CD4-positive, alpha-beta T cell treated with Interleukin-12 subunit alpha and Interleukin-12 subunit beta, for 1 hour (primary cell): ENCODE measurements around the gene GPR45.
"Not testable (repeated sequence)": the region's sequence is repeated elsewhere in the genome, so short reads cannot be mapped to it uniquely, and the experiment has no call there.

Source experiments
- DNase-seq: peaks from one replicate; pipeline ENCODE4 v3.0.0-alpha.2; 2020

The GPR45 gene, protein sequence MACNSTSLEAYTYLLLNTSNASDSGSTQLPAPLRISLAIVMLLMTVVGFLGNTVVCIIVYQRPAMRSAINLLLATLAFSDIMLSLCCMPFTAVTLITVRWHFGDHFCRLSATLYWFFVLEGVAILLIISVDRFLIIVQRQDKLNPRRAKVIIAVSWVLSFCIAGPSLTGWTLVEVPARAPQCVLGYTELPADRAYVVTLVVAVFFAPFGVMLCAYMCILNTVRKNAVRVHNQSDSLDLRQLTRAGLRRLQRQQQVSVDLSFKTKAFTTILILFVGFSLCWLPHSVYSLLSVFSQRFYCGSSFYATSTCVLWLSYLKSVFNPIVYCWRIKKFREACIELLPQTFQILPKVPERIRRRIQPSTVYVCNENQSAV

DNA sequence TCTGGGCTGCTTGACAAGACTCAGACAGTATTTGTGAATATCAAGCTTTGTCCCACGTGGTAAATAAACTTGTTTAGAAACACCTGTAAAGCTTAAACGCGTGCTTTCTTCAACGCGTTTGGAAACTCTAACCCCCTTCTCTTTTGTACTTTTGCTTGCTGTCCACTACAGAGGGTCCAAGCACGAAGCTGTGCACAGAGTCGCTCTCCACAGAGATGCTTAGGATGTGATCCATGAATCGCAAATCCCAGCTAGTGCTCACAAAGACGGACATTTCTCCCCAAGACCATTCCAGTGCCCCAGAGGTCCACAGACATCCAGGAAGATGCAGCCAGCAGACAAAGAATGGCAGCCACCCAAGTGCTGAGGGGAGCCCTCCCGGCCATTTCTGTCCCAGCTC, at the start of gene GPR45:
GPR45 (plus strand) TSS at position 301 of the 400 bp plus-strand sequence. CDS start 116 bp downstream, outside the sequence.
- DNase-seq, result no peak

DNA sequence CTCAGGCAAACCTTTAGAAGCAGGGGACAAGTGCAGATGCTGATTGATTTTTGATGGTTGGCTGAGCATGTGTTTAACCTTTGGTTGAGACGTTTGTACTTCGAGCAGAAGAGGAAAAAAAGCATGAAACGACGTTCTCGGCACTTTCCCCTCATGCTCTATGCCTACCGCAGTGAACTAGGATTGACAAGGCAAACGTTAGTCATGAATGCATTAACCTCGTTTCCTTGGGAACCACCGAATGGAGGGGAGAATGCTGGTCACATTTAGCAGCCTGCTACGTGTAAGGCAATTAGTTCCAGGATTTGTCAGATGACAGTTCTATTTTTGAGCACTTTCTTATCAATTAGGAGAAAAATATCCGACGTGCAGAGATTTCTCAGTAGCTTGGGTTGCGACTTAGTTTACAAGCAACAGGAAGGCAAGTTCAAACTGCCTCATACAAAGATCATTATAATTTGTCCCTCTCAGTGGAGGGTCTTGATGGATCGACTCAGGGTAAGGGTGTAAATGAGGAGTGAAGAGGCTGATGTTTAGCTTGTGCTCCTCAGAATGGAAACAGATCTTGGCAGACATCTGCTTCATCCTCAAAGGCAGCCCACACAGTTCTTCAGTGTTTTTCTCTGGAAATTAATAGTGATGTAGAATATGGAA, 47.4 kb upstream of the GPR45 start:
- DNase-seq, result no peak

DNA sequence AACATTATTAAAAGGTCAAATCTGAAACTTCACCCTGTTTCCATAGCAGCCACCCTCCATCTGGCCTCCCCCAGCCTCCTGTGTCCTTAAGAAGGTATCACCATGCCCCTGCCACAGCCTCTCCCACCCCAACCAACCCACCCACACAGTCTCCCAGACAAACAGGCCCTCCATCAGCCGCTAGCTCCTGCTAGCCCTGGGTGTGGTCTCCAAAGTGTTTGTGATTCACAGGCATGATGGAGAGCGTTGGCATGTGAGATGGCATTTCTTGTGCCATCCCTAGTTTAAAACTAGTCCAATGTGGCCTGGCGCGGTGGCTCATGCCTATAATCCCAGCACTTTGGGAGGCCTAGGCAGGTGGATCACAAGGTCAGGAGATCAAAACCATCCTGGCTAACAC, 44.9 kb upstream of the GPR45 start:
- no peak for DNase-seq

DNA sequence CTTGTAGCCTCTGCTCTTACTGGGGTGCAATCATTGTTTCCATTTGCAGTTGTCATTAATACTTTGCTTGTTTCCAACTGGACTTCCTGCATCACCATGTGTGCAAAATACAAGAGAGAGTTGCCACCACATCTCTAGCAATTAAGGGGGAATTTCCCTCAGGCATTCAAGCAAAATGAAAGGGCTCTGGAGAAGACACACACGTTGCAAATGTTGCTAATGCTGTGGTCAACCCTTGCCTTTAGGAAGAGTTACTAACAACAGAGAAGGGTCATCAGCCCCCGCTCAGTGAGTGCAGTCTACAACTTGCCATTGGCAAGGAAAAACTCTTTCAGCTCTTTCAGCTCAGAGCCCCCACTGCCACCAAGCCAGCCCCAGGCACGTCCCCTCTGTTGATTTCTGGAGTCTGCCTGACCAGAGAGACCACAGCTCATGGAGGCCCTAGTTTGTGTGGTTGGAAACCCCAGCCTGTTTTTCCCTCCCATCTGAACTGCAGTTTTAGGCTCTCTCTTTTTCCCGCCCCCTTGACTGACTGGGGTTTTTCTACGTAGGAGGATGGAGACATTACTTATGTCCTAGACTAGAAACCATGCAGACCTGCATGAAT, 25.9 kb upstream of the GPR45 start:
- DNase-seq, result no peak

DNA sequence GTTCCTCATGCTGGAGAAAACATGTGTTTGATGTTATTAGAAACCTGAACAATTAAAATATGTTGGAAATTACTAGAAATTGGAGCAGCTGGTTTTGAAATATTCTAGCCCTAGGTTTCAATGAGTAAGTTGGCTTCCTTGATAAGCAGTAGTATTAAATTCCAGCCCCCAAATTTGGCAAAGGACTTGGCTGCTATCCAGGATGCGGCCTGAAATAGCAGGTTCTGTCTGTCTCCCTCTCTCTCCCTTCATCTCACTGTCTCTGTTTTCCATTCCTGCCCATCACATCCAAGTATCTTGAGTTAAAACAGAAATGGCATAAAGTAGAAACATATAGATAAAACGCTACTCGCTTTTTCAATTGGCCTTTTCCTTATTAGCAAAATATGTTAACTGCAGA, 20.9 kb upstream of the GPR45 start:
- DNase-seq, result no peak

DNA sequence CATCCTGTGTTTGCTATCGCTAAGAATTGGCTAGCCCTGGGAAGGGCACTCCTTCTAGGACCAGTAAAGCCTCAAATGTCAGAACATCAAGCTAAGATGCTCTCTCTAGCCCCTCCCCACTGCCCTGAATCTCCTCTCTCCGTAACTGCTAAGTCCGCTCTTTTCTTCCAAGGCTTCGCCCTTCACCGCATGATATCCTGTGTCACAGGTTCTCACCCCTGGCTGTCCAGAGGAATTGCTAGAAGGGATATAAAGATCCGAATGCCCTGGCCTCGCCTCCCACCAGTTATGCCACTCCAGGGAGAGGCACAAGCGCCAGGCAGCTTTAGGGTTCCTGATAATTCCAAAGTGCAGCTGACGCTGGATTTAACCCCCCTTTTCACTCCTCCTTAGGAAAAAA, 17.1 kb upstream of the GPR45 start:
- DNase-seq, result no peak

DNA sequence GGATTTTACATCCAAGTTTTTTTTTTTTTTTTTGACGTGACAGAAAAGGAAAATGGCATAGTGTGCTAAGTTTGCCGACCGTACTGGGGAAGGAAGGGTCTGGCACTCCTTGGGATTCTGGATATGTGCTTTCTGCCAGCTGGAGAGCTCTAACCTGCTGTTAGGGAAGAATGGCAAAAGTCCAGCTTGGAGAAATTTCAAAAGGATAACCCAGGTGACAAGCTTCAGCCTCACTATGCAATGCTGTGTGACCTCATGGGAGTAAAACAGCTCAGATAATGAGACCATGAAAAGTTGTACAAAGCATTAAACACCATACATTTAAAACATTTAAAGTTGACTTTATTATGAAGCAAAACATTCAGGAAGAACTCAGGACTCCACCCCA, 10.3 kb upstream of the GPR45 start:
- no peak for DNase-seq

DNA sequence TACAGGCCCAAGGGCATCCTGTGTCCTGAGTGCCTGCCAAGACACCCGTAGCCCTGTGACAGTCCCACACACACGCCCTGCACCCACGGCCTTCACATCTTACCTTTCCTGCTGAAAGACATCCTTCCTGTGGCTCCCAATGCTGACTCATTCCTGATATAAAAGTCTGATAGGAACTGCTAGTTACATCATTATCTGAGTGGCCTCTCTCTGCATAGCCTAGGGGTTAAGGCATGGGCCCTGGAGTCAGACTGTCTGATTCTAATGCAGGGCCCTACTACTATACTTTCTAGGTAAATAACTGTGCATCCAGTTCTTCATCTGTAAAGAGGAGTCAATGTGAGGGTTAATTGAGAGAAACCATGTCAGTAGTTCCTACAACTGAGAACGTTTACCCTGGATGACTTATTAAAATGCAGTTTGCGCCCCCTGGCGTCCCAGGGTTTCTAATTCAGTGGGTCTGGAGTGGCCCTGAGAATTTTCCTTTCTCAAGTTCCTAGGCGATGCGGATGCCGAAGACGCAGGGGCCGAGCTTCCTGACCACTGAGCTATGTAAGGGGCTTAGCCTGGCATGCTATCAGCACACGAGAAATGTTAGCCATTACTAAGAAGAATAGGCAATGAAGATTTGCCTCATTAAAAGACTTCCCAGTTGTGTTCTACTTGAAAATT, 6.0 kb upstream of the GPR45 start:
- DNase-seq, result peak; percentile 55

DNA sequence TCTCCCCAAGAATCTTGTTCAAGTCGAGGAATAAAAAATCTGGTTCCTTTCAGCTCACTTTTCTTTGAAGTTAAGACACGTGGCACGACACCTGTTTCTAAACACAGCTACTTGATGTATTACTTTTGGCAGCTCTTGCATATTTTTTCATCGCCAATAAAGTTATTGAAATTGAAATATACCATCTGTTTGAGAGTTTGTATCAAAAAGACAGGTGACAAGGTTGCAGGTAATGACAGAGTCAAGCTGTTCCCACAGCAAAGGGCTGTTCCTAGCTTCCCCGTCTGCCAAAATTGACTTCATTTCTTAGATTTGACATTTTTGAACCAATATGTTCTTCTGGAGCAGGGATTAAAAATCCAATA, 5.5 kb upstream of the GPR45 start:
- DNase-seq, result no peak

DNA sequence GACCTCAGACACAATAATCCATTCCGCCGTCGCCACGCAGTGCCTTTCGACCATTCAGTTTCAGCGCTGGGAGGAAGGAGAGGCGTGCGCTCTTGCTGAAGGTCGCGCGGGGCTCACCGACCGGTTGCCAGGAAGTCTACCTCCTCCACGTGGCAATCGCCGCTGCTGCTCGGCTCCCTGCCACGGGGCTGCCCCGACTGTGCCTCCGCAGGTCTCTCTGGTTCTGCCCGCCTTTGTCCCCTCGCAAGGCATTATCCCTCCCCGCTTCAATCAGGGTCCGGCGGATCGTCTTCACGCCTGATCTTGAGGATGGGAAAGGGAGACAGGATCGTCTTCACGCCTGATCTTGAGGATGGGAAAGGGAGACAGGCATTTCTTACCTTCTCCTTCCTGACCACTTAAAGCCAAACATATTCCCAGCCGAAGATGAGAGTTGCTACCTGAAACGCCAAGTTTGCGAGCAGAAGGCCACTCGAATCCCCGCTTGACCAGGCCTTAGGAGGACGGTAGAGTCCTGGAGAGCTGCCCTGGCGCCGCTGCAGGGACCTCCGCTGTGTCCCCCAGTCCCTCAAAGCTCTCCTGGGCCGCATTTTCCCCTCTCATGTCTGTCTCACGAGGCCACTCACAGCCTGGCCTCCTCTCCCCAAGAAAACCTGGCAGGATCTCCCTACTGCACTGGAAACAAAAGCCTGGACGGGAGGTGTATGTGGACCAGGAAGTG, 4.3 kb upstream of the GPR45 start:
- no peak for DNase-seq

DNA sequence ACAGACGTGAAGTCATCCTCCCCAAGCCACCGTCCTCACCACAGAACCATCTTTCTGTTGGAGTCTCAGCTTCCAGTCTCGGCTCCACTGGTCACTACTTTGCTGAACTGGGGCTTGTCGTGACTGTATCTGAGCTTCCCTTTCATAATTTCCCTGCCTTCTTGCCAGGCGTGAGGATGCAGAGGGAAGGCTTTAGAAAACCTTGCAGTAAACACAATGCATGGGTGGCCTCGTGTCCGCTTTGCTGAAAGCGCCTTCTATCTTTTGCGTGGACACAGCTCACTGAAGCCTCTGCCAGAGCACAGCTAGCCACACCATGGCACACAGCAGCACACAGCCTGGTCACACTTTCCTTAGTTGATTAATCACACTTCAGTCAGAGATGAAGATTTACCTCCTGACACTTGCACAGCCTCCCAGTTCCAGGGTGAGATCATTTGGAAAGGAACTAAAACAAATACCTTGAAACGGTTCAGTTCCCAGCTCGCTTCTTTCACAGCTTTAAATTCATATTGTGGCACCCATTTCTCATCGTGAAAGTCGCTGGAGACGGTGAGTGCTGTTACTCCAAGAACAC, 2.8 kb upstream of the GPR45 start:
- DNase-seq, result no peak

DNA sequence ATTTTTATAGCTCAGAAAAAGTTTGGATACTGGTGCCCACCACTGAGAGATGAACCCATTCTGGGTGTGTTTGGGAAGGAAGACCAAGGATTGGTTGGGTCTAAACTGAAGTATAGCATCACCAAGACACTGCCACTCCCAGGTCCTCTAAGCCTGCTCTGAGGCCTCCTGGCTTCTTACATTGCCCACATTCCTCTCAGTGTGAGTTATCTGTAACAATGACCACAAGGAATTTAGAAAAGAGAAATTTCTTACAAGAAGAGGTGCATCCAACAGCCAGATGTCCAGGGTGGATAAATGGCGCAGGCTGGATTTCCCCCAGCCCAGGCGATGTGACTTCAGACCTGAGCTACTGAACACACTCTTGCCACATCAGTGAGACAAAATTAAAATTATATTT, 1.6 kb upstream of the GPR45 start:
- DNase-seq, result no peak

DNA sequence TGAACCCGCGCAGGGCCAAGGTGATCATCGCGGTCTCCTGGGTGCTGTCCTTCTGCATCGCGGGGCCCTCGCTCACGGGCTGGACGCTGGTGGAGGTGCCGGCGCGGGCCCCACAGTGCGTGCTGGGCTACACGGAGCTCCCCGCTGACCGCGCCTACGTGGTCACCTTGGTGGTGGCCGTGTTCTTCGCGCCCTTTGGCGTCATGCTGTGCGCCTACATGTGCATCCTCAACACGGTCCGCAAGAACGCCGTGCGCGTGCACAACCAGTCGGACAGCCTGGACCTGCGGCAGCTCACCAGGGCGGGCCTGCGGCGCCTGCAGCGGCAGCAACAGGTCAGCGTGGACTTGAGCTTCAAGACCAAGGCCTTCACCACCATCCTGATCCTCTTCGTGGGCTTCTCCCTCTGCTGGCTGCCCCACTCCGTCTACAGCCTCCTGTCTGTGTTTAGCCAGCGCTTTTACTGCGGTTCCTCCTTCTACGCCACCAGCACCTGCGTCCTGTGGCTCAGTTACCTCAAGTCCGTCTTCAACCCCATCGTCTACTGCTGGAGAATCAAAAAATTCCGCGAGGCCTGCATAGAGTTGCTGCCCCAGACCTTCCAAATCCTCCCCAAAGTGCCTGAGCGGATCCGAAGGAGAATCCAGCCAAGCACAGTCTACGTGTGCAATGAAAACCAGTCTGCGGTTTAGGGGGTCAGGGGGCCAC, 897 bp downstream of the GPR45 start:
- no peak for DNase-seq

DNA sequence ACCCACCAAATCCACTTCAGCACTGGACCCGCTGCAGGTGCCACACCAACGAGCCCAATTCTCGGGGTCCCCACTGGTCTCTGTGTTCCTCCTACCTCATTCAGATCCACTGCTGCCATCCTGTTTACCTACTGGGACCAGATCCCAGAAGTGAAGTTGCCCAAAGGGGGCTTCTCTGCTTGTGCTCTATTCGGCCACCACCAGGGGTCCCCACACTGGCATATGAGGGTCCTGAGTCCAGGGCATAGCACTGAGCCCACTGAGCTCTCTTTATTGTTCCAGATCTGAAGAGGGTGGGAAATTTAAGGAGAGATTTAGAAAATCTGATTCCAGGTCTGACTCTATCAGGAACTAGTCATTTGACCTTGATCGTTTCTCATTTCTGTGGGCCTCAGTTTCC, 2.4 kb downstream of the GPR45 start:
- DNase-seq, result no peak

DNA sequence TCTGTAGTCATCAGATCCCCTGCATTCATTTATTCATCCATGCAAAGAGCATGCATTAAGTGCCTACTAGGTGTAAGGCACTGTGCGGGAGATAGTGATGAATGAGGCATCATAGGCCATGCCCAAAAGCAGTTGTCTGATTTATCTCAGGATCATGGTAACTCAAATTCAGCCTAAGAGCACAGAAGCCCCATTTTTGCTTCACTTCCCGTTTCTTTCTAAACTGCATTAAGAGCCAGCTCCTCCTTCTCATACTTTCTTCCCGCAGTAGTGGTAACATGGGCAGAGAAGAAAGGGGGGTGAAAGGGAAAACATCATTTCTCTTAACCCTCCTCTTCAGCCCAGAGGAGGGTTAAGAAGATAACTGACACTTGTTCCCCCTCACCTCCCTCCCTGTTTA, 2.9 kb downstream of the GPR45 start:
- DNase-seq, result no peak

DNA sequence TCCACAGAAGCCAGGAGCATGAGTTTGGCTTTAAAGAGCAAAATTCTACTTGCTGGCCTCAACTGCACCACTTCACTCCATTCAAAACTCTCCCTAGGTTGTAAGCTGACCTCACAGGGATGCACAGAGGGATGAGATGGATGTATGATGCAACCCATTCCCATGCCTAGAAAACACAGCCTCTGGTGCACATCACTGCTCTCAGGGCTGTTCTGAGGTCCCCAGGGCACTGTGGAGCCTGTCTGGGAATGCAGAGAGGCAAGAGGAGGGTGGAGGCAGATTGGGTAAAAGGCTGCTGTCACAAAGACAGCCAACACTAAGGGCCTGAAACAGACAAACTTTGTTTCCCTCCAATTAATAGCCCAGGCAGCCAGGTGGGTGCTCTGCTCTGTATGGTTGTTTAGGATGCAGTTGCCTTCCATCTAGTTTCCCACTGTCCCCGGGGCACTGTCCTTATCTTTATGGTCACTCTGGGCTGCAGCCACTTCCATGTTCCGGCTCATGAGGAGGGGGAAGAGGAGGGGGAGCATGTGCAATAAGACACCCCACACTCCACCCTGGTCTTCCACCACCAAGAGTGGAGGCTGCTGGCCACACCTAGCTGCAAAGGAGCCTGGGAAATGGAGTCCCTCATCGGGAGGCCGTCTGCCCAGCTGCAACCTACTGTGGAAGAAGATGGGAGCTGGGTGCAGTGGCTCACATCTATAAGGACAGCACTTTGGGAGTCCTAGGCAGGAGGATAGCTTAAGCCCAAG, 7.0 kb downstream of the GPR45 start:
- DNase-seq, result no peak

DNA sequence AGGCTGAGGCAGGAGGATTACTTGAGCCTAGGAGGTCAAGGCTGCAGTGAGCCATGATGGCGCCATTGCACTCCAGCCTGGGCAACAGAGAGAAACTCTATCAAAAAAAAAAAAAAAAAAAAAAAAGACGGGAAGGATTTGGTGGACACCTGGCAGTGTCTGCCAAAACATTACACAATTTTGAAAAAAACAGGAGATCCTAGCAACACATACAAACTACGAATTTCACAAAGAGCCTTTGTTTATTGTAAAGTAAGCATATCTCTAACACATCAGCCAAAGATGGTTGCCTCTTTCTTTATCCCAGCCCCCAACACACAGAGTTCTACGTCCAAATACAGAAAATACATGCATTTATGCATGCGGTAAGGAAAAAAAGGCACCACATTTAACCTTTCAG, 7.6 kb downstream of the GPR45 start:
- no peak for DNase-seq

DNA sequence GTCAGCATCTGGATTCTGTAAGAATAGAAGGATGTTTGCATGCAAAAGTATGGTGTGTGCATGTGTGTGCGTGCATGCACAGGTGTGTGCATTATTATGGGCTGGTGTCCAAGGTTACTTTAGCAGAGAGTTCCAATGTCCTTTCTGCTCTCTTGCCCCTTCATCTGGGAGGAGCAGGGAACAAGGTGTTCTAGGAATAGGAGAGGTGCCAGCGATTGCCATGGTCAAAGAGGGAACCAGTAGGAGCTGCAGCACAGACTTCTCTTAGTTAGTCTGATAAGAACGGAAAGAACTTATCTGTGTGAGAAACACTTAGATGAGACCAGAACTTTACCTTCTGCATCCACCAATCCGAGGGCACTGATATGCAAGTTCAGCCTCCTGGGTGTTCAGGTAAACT, 8.3 kb downstream of the GPR45 start:
- no peak for DNase-seq

DNA sequence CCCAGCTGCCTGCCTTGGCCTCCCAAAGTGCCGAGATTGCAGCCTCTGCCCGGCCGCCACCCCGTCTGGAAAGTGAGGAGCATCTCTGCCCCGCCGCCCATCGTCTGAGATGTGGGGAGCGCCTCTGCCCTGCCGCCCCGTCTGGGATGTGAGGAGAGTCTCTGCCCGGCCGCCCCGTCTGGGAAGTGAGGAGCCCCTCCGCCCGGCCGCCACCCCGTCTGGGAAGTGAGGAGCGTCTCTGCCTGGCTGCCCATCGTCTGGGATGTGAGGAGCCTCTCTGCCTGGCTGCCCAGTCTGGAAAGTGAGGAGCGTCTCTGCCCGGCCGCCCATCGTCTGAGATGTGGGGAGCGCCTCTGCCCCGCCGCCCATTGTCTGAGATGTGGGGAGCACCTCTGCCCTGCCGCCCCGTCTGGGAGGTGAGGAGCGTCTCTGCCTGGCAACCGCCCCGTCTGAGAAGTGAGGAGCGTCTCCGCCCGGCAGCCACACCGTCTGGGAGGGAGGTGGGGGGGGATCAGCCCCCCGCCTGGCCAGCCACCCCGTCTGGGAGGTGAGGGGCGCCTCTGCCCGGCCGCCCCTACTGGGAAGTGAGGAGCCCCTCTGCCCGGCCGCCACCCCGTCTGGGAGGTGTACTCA, 9.6 kb downstream of the GPR45 start:
- not testable (repeated sequence) for DNase-seq

DNA sequence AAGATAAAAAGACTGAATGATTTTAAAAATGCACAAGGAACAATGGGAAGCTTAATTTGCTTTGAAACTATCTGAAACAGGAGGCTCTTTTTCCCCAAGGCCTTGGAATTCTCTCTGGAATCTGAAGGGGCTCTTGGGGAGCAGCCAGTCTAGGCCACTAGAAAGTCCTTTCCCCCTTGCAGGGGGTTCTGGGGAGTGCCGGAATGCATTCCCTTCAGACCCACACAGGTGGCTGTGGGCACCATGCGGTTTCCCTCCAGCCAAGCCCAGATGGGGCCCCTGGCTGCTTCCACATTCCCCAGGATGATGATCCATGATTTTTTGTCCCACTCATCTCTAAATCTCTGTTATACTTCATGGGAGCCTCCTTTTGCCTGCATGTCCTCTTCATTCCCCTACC, 10.7 kb downstream of the GPR45 start:
- no peak for DNase-seq
